GM23338 (cell line): ENCODE results near the gene SYNPO2. TPM values are rescaled to one million over a fixed set of nuclear protein-coding genes. Genes with fewer than 3 reads are reported as not detected.

ENCODE experiments used
- ATAC-seq: fragments of 200-7000 bp; cut with Tn5 transposase; 3 replicates; pipeline ENCODE4 v1.9.1; 2020
- DNase-seq: peaks from one replicate; pipeline ENCODE4 v3.0.0-alpha.2; 2015; ENCODE audit warnings: low spot score
- H2AFZ ChIP-seq: fragments of 200-600 bp; sonication (generic); 2 replicates; pipeline ENCODE4 v1.8.0; 2016; ENCODE audit warnings: antibody characterized with exemption, mild to moderate bottlenecking, moderate library complexity
- H3F3A ChIP-seq: fragments of 200-600 bp; sonication (generic); replicated peaks from 2 replicates; pipeline ENCODE4 v1.8.0; 2017; ENCODE audit warnings: antibody characterized with exemption, mixed run types, low read depth
- H3K27ac ChIP-seq: fragments of 200-600 bp; sonication (generic); 2 replicates; pipeline ENCODE4 v1.6.1; 2016; ENCODE audit warnings: low read depth
- H3K27me3 ChIP-seq: fragments of 200-600 bp; sonication (generic); 2 replicates; pipeline ENCODE4 v1.8.0; 2016; ENCODE audit warnings: mild to moderate bottlenecking, mixed run types, moderate library complexity; ENCODE audit not compliant: insufficient read depth
- H3K36me3 ChIP-seq: fragments of 200-600 bp; sonication (generic); 2 replicates; pipeline ENCODE4 v1.8.0; 2016; ENCODE audit warnings: mild to moderate bottlenecking; ENCODE audit not compliant: insufficient read depth
- H3K4me1 ChIP-seq: fragments of 200-600 bp; sonication (generic); 2 replicates; pipeline ENCODE4 v1.8.0; 2016; ENCODE audit warnings: mild to moderate bottlenecking, moderate library complexity; ENCODE audit not compliant: insufficient read depth
- H3K4me2 ChIP-seq: fragments of 200-600 bp; sonication (generic); 2 replicates; pipeline ENCODE4 v1.7.1; 2017; ENCODE audit warnings: mixed run types
- H3K4me3 ChIP-seq: fragments of 200-600 bp; sonication (generic); 2 replicates; pipeline ENCODE4 v1.6.1; 2016; ENCODE audit warnings: mixed run types
- H3K79me2 ChIP-seq: fragments of 200-600 bp; sonication (generic); replicated peaks from 2 replicates; pipeline ENCODE4 v1.8.0; 2017; ENCODE audit warnings: mild to moderate bottlenecking; ENCODE audit not compliant: insufficient read depth
- H3K9me2 ChIP-seq: fragments of 200-600 bp; sonication (generic); 2 replicates; pipeline ENCODE4 v1.8.0; 2017; ENCODE audit not compliant: insufficient read depth
- H4K20me1 ChIP-seq: fragments of 200-600 bp; sonication (generic); replicated peaks from 2 replicates; pipeline ENCODE4 v1.8.0; 2017; ENCODE audit warnings: mild to moderate bottlenecking; ENCODE audit not compliant: insufficient read depth
- H3K27ac Mint-ChIP-seq: 2 replicates; pipeline ENCODE4 v1.8.0; 2020; ENCODE audit warnings: inconsistent platforms, mild to moderate bottlenecking, moderate library complexity, mixed read lengths
- H3K27me3 Mint-ChIP-seq: 3 replicates; pipeline ENCODE4 v1.8.0; 2022; ENCODE audit warnings: low read depth, mild to moderate bottlenecking, moderate library complexity, mixed read lengths, inconsistent platforms; ENCODE audit not compliant: insufficient read depth, poor library complexity
- H3K36me3 Mint-ChIP-seq: 3 replicates; pipeline ENCODE4 v1.8.0; 2021; ENCODE audit warnings: low read depth, mild to moderate bottlenecking, inconsistent platforms, moderate library complexity, mixed read lengths
- H3K4me1 Mint-ChIP-seq: 3 replicates; pipeline ENCODE4 v1.8.0; 2020; ENCODE audit warnings: mild to moderate bottlenecking, inconsistent platforms, mixed read lengths
- H3K4me3 Mint-ChIP-seq: 3 replicates; pipeline ENCODE4 v1.8.0; 2021; ENCODE audit warnings: moderate library complexity, mild to moderate bottlenecking, inconsistent platforms, mixed read lengths
- H3K9me3 Mint-ChIP-seq: 3 replicates; pipeline ENCODE4 v1.8.0; 2020; ENCODE audit warnings: moderate library complexity, mild to moderate bottlenecking, inconsistent platforms, mixed read lengths
- CREB1 ChIP-seq: fragments of 250-450 bp; sonication (Bioruptor Pico); IDR thresholded peaks from 2 replicates; pipeline ENCODE4 v1.5.0; 2020; ENCODE audit warnings: low read depth, mild to moderate bottlenecking, moderate library complexity
- CTCF ChIP-seq, 2 experiments: fragments of 200-600 bp in 1 of 2; sonication (generic) in 1 of 2; conservative IDR thresholded peaks; 2 replicates each; pipeline versions ENCODE4 v1.5.1 to v1.6.1; 2016 to 2017; ENCODE audit warnings: antibody characterized with exemption in 2 of 2, low read depth in 2 of 2, mild to moderate bottlenecking in 2 of 2, moderate library complexity in 1 of 2
- ETS1 ChIP-seq: IDR thresholded peaks from 2 replicates; pipeline ENCODE4 v1.6.1; 2016; ENCODE audit warnings: antibody characterized with exemption
- EZH2 ChIP-seq: fragments of 200-600 bp; sonication (generic); IDR thresholded peaks from one replicate; pipeline ENCODE4 v1.8.0; 2017; ENCODE audit warnings: antibody characterized with exemption, mild to moderate bottlenecking, low read depth; ENCODE audit not compliant: unreplicated experiment
- EZH2phosphoT487 ChIP-seq: fragments of 200-600 bp; sonication (generic); IDR thresholded peaks from one replicate; pipeline ENCODE4 v1.8.1; 2018; ENCODE audit warnings: antibody characterized with exemption; ENCODE audit not compliant: unreplicated experiment
- JUNB ChIP-seq: IDR thresholded peaks from one replicate; pipeline ENCODE4 v1.6.1; 2016; ENCODE audit warnings: antibody characterized with exemption; ENCODE audit not compliant: unreplicated experiment
- NANOG ChIP-seq: IDR thresholded peaks from 2 replicates; pipeline ENCODE4 v1.6.1; 2016; ENCODE audit warnings: antibody characterized with exemption, borderline replicate concordance
- POLR2AphosphoS5 ChIP-seq: IDR thresholded peaks from 2 replicates; pipeline ENCODE4 v1.6.1; 2016; ENCODE audit warnings: antibody characterized with exemption, low read depth
- REST ChIP-seq: IDR thresholded peaks from one replicate; pipeline ENCODE4 v1.6.1; 2018; ENCODE audit warnings: antibody characterized with exemption; ENCODE audit not compliant: unreplicated experiment
- STAT1 ChIP-seq: IDR thresholded peaks from one replicate; pipeline ENCODE4 v1.6.1; 2016; ENCODE audit warnings: antibody characterized with exemption; ENCODE audit not compliant: unreplicated experiment
- ZNF114 ChIP-seq: fragments of 250-450 bp; sonication (Bioruptor Pico); IDR thresholded peaks from 2 replicates; pipeline ENCODE4 v1.5.0; 2020; ENCODE audit warnings: mild to moderate bottlenecking, moderate library complexity
- ZNF331 ChIP-seq: fragments of 250-450 bp; sonication (Bioruptor Pico); IDR thresholded peaks from 2 replicates; pipeline ENCODE4 v1.5.0; 2020; ENCODE audit warnings: low read depth, mild to moderate bottlenecking, moderate library complexity
- ZNF462 ChIP-seq: fragments of 250-450 bp; sonication (Bioruptor Pico); IDR thresholded peaks from 2 replicates; pipeline ENCODE4 v1.5.0; 2020; ENCODE audit warnings: mild to moderate bottlenecking, moderate library complexity
- polyA plus RNA-seq: library from polyadenylated mRNA; unstranded; fragments of >200 nt; fragmentation: Nextera tagmentation; extraction: Ambion mirVana; gene quantifications from 2 replicates; pipeline ENCODE4 v1.2.1, GENCODE V29; 2016
- total RNA-seq: library from RNA; depleted of rRNA; stranded (reverse); fragments of >200 nt; shearing (Covaris generic); gene quantifications from 2 replicates; pipeline ENCODE4 v1.2.3, GENCODE V29; 2014

SYNPO2 gene
- total and polyA plus RNA-seq, 2 experiments from 2014 or later = 2.1 to 3.4 TPM

- H3K27ac Mint-ChIP-seq = peak overlapping the region; percentile 61; the same call in 1 of the 2 replicates
- Histone ChIP-seq H3K36me3 (no peaks in the 10 kb centered on the region), H3K4me2 (no peak overlapping the region), H2AFZ (no peak overlapping the region), H3F3A (no peaks in the 10 kb centered on the region), H3K4me3 (no peak overlapping the region), H3K27ac (no peak overlapping the region), H3K4me1 (peaks cover 5% of the 10 kb centered on the region), H3K27me3 (no peaks in the 10 kb centered on the region), H3K9me2 (no peaks in the 10 kb centered on the region), H4K20me1 (no peaks in the 10 kb centered on the region), H3K79me2 (peaks cover 6% of the 10 kb centered on the region; the same call in 1 of the 2 replicates)
- H3K4me3 Mint-ChIP-seq = no peak overlapping the region
- ATAC-seq = no peak
- H3K9me3 Mint-ChIP-seq = no peaks in the 10 kb centered on the region
- DNase-seq = no peak
- H3K27me3 Mint-ChIP-seq = no peaks in the 10 kb centered on the region
- no peak for TF ChIP-seq EZH2
- no peak for TF ChIP-seq EZH2phosphoT487
- no peak for TF ChIP-seq POLR2AphosphoS5
- TF ChIP-seq ZNF331 (CRISPR knock-in tag) = no peak
- TF ChIP-seq CTCF (conservative IDR thresholded peaks at IDR 0.05; ENCODE audit: low read depth in 2 of 2) = no peak
- TF ChIP-seq CREB1 (CRISPR knock-in tag) = no peak
- no peak for TF ChIP-seq ETS1
- TF ChIP-seq REST = no peak
- TF ChIP-seq NANOG = no peak
- TF ChIP-seq ZNF462 (CRISPR knock-in tag) = no peak
- TF ChIP-seq JUNB = no peak
- no peak for TF ChIP-seq ZNF114 (CRISPR knock-in tag)
- TF ChIP-seq STAT1 = no peak
- H3K36me3 Mint-ChIP-seq = peaks cover 3% of the 10 kb centered on the region; the same call in 1 of the 3 replicates
- peaks cover 15% of the 10 kb centered on the region for H3K4me1 Mint-ChIP-seq
Observed at GRCh38 chr4:118857760-118858159, 30.9 kb upstream of the SYNPO2 start.
